ENCODE results near the gene OPA1. TPM values are rescaled to one million over a fixed set of nuclear protein-coding genes. Genes with fewer than 3 reads are reported as not detected.

OPA1 gene
- total and polyA plus RNA-seq, 7 donors = 29.4 to 129 (median 73.4) TPM

DNA sequence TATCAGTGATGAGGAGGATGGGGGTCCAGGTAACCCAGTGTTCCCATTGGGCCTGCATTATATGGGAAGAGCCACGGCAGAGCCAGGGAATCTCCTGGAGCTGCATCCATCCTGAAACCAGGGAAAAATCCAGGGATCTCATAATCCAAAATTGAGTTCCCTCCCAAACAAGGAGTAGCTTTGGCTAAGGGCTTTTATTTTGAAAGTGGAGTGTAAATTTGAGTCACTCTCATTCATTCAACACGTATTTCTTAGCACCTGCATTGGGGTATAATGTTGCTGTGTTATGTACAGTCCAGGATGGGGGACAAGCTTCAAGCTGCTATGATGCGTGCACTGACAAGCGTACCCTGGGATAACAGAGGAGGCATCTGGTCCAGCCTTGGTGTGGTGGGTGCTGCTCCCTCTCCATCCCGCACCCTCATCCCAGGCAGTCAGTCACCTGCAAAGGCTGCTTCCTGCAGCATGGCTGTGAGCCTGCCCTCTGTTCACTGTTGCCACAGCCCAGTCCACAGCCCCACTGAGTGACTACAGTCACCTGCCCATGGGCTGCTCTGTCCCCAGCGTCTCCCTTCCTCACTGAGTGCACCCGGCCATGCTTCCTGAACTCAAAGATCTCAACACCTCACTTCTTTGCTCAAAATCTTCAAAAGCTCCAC lies 135.6 kb downstream of the OPA1 start:
- Histone ChIP-seq H3K36me3 (ENCODE audit: insufficient read depth in 1 of 2, low read depth in 1 of 2) (no peaks in the 10 kb centered on the region), H3K4me3 (no peak overlapping the region), H3K4me1 (no peaks in the 10 kb centered on the region), H3K27ac (no peak overlapping the region), H3K9me3 (no peaks in the 10 kb centered on the region), H3K27me3 (ENCODE audit: insufficient read depth in 3 of 3, low read length in 2 of 3) (no peaks in the 10 kb centered on the region)
- intact Hi-C loops (cut with DNase I) = no loop called here
- WGBS, 3 donors = 72 to 87% (median 84%) methylated on average over 7 of the region's 7 CpGs
- ATAC-seq (no peak), DNase-seq (no peak)
- TF ChIP-seq, protein P1, sequence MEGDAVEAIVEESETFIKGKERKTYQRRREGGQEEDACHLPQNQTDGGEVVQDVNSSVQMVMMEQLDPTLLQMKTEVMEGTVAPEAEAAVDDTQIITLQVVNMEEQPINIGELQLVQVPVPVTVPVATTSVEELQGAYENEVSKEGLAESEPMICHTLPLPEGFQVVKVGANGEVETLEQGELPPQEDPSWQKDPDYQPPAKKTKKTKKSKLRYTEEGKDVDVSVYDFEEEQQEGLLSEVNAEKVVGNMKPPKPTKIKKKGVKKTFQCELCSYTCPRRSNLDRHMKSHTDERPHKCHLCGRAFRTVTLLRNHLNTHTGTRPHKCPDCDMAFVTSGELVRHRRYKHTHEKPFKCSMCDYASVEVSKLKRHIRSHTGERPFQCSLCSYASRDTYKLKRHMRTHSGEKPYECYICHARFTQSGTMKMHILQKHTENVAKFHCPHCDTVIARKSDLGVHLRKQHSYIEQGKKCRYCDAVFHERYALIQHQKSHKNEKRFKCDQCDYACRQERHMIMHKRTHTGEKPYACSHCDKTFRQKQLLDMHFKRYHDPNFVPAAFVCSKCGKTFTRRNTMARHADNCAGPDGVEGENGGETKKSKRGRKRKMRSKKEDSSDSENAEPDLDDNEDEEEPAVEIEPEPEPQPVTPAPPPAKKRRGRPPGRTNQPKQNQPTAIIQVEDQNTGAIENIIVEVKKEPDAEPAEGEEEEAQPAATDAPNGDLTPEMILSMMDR (IDR thresholded peaks at IDR 0.05) = no peak

DNA sequence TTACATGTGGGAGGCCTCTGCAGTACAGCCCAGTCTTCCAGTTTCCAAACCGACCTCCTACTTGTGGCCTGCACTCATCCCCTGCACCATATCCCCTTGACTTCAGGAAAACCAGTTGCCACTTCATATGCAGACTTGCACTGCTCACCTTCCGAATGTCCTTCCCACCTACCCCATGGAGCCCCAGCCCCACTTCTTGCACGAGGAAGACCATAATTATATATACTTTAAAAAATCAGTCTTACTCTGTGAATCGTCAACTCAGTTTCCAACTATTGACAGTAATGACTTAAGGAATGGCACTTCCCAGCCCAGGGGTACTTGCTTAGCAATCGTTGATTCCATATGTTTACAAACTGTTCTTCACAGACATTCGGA lies 136.1 kb downstream of the OPA1 start:
- no peaks in the 10 kb centered on the region for H3K9me3 ChIP-seq
- H3K36me3 ChIP-seq (ENCODE audit: insufficient read depth in 1 of 2, low read depth in 1 of 2) = no peaks in the 10 kb centered on the region
- TF ChIP-seq, protein P1 (IDR thresholded peaks at IDR 0.05) = no peak
- no peak overlapping the region for H3K27ac ChIP-seq
- no peaks in the 10 kb centered on the region for H3K4me1 ChIP-seq
- intact Hi-C loops (cut with DNase I) = no loop called here
- DNase-seq = no peak
- no peak for ATAC-seq
- no peak overlapping the region for H3K4me3 ChIP-seq
- no peaks in the 10 kb centered on the region for H3K27me3 ChIP-seq (ENCODE audit: insufficient read depth in 3 of 3, low read length in 2 of 3)
- WGBS, 3 donors = 86 to 87% (median 86%) methylated on average over 6 of the region's 6 CpGs

DNA sequence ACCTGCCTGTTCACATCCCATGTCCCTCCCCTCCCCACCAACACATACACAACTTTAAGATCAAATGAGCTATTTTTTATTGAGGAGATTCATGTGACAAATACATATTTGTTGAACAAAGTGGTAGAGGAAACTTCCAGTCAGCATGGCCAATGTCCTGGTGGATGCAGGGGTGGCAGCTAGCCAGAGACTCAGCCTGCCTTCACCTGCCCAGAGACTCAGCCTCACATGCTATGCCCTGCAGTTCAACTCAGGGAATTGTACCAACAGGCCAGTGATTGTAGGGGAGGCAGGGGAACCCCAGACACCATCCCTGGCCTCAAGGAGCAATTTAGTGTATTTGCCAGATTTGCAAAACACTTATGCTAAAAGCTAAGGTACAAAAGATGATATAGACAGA lies 136.6 kb downstream of the OPA1 start:
- Histone ChIP-seq H3K36me3 (ENCODE audit: insufficient read depth in 1 of 2, low read depth in 1 of 2) (no peaks in the 10 kb centered on the region), H3K27ac (no peak overlapping the region), H3K27me3 (ENCODE audit: insufficient read depth in 3 of 3, low read length in 2 of 3) (no peaks in the 10 kb centered on the region), H3K9me3 (no peaks in the 10 kb centered on the region), H3K4me3 (no peak overlapping the region), H3K4me1 (no peaks in the 10 kb centered on the region)
- intact Hi-C loops (cut with DNase I) = no loop called here
- TF ChIP-seq, protein P1 (IDR thresholded peaks at IDR 0.05) = no peak
- ATAC-seq (no peak), DNase-seq (no peak)

DNA sequence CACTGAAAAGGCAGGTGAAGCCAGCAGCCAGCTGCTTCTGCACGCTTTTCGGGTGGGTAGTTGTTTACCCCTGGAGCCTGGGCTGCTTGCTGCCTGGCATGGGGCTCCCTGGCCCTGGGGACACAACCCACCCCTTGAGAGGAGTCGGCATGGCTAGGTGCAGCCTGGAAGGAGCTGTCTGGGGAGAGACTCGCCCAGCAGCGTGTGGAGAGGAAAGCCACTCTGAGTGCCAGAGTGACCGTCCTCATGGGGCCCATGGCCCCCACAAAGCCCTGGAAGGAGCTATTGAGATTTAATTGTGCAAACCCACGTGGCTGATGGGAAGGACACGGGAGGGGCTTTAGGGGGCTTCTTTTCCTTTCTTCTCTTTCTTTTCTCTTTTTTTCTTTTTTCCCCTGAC lies 137.5 kb downstream of the OPA1 start:
- Histone ChIP-seq H3K4me1 (no peaks in the 10 kb centered on the region), H3K36me3 (ENCODE audit: insufficient read depth in 1 of 2, low read depth in 1 of 2) (no peaks in the 10 kb centered on the region), H3K27me3 (ENCODE audit: insufficient read depth in 3 of 3, low read length in 2 of 3) (no peaks in the 10 kb centered on the region), H3K27ac (no peak overlapping the region), H3K9me3 (no peaks in the 10 kb centered on the region), H3K4me3 (no peak overlapping the region)
- intact Hi-C loops (cut with DNase I) = no loop called here
- whole genome bisulfite sequencing, 3 donors = 47 to 63% (median 51%) methylated on average over 8 of the region's 8 CpGs
- DNase-seq (no peak), ATAC-seq (no peak)
- TF ChIP-seq, protein P1 (IDR thresholded peaks at IDR 0.05) = no peak

DNA sequence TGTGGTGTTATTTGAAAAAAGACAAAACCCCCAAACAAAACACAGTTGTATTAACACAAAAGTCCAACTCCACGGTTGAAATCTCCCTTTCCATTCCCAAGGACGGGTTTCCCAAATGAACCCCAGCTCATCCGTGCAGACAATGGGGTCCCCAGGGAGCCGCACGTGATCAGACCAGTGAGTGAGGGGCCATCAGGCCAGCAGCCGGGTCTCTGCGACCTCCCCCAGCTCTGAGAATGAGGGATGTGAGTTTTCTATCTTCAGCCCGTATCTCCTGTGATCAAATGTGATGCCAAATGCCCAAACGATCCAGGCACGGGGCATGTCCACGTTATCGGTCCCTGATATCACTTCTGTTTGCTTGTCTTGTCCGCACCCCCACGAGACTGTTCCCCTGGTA lies 138.0 kb downstream of the OPA1 start:
- Histone ChIP-seq H3K4me1 (no peaks in the 10 kb centered on the region), H3K9me3 (no peaks in the 10 kb centered on the region), H3K4me3 (no peak overlapping the region), H3K36me3 (ENCODE audit: insufficient read depth in 1 of 2, low read depth in 1 of 2) (no peaks in the 10 kb centered on the region), H3K27me3 (ENCODE audit: insufficient read depth in 3 of 3, low read length in 2 of 3) (no peaks in the 10 kb centered on the region), H3K27ac (no peak overlapping the region)
- WGBS, 3 donors = 64 to 69% (median 66%) methylated on average over 14 of the region's 14 CpGs
- TF ChIP-seq, protein P1 (IDR thresholded peaks at IDR 0.05) = no peak
- ATAC-seq (no peak), DNase-seq (no peak)
- intact Hi-C loops (cut with DNase I) = no loop called here

Data from psoas muscle (tissue), 8 donors.